Endothelial cell of umbilical vein (primary cell): ENCODE data around the gene FAM81A. TPM values are rescaled to one million over a fixed set of nuclear protein-coding genes. Genes with fewer than 3 reads are reported as not detected.
A peak's percentile ranks its signal among the peaks of the same experiment; 100 is the strongest.

ENCODE experiments used
- BruUV-seq: library from RNA; stranded (reverse); fragments of 400-500 nt; replicated peaks from 2 replicates; lab custom pipeline; 2021; lab: Mats Ljungman, UMichigan
- CTCF ChIA-PET: fragments of 300-600, 350-600 bp; sonication (Branson Sonifier 250); formaldehyde crosslinking; loops from one replicate; lab custom pipeline; 2021; ENCODE audit warnings: antibody characterized with exemption, inconsistent platforms; lab: Charles Lee
- POLR2A ChIA-PET: fragments of 300-600, 350-600 bp; sonication (Branson Sonifier 250); formaldehyde crosslinking; loops from one replicate; lab custom pipeline; 2021; ENCODE audit warnings: antibody characterized with exemption, inconsistent platforms; lab: Charles Lee
- DNase-seq: peaks from one replicate; pipeline ENCODE4 v3.0.0-alpha.2; 2011; ENCODE audit warnings: low read depth, low spot score
- FAIRE-seq: peaks from 2 replicates; lab custom pipeline; 2011; peaks lifted over from hg19 to GRCh38; lab: Jason Lieb, UNC
- H2AFZ ChIP-seq: 2 replicates; pipeline ENCODE4 v1.6.0; 2012; ENCODE audit warnings: low read depth, low read length, control low read depth, inconsistent platforms
- H3K27ac ChIP-seq: 2 replicates; pipeline ENCODE4 v1.5.1; 2011; ENCODE audit warnings: low read depth, mild to moderate bottlenecking, control low read depth, low read length, moderate library complexity; ENCODE audit not compliant: insufficient read depth
- H3K27me3 ChIP-seq, 2 experiments: 2 replicates each; pipeline versions ENCODE4 v1.6.0 to v1.6.1; 2011; ENCODE audit warnings: low read length in 2 of 2, mixed read lengths in 1 of 2; ENCODE audit not compliant: control insufficient read depth in 2 of 2, insufficient read depth in 2 of 2
- H3K36me3 ChIP-seq, 2 experiments: 2 replicates in 1 of 2; 3 replicates in 1 of 2; pipeline ENCODE4 v1.5.1; 2011; ENCODE audit warnings: low read length in 2 of 2, mild to moderate bottlenecking in 1 of 2, moderate library complexity in 1 of 2; ENCODE audit not compliant: control insufficient read depth in 2 of 2, insufficient read depth in 2 of 2; ENCODE audit errors: extremely low read depth in 1 of 2
- H3K4me1 ChIP-seq: 3 replicates; pipeline ENCODE4 v1.5.1; 2011; ENCODE audit warnings: mild to moderate bottlenecking, low read length; ENCODE audit not compliant: control insufficient read depth, insufficient read depth; ENCODE audit errors: extremely low read depth
- H3K4me2 ChIP-seq: 2 replicates; pipeline ENCODE4 v1.6.1; 2011; ENCODE audit warnings: low read length, control low read depth, mixed read lengths; ENCODE audit not compliant: insufficient read depth
- H3K4me3 ChIP-seq, 3 experiments: fragments of 200-600 bp in 1 of 3; sonication (generic), shearing (Covaris generic) in 1 of 3; replicated peaks in 1 of 3; 2 replicates each; pipeline ENCODE4 v1.5.1; 2011 to 2016; ENCODE audit warnings: control low read depth in 3 of 3, low read length in 3 of 3, mild to moderate bottlenecking in 2 of 3, inconsistent platforms in 1 of 3, low read depth in 1 of 3, moderate library complexity in 1 of 3; ENCODE audit not compliant: insufficient read depth in 1 of 3
- H3K79me2 ChIP-seq: 2 replicates; pipeline ENCODE4 v1.6.0; 2012; ENCODE audit warnings: low read length, inconsistent platforms; ENCODE audit not compliant: control insufficient read depth, insufficient read depth
- H3K9ac ChIP-seq: replicated peaks from 2 replicates; pipeline ENCODE3; 2011; ENCODE audit warnings: low read length, control low read depth; ENCODE audit not compliant: insufficient read depth; ENCODE audit errors: extremely low read depth
- H3K9me1 ChIP-seq: replicated peaks from 3 replicates; pipeline ENCODE4 v1.6.0; 2011; ENCODE audit warnings: mild to moderate bottlenecking, low read length; ENCODE audit not compliant: control insufficient read depth, insufficient read depth; ENCODE audit errors: extremely low read depth
- H3K9me3 ChIP-seq: replicated peaks from 2 replicates; pipeline ENCODE4 v1.5.1; 2012; ENCODE audit warnings: low read length, inconsistent platforms; ENCODE audit not compliant: control insufficient read depth, insufficient read depth
- H4K20me1 ChIP-seq: replicated peaks from 2 replicates; pipeline ENCODE3; 2011; ENCODE audit warnings: mild to moderate bottlenecking, low read length; ENCODE audit not compliant: control insufficient read depth, insufficient read depth; ENCODE audit errors: extremely low read depth
- EZH2 ChIP-seq: IDR thresholded peaks from 2 replicates; pipeline ENCODE4 v1.6.1; 2012; ENCODE audit warnings: borderline replicate concordance, low read depth, mild to moderate bottlenecking, moderate library complexity, low read length, inconsistent platforms; ENCODE audit not compliant: severe bottlenecking
- FOS ChIP-seq: IDR thresholded peaks from 2 replicates; pipeline ENCODE4 v1.6.1; 2011; ENCODE audit warnings: mild to moderate bottlenecking, low read length, moderate library complexity, borderline replicate concordance; ENCODE audit not compliant: insufficient read depth
- GATA2 ChIP-seq: IDR thresholded peaks from 2 replicates; pipeline ENCODE4 v1.7.0; 2011; ENCODE audit warnings: low read depth, mild to moderate bottlenecking, moderate library complexity, mixed read lengths, low read length; ENCODE audit not compliant: insufficient read length, insufficient read depth
- JUN ChIP-seq: IDR thresholded peaks from 2 replicates; pipeline ENCODE4 v1.6.1; 2011; ENCODE audit warnings: borderline replicate concordance, low read depth; ENCODE audit not compliant: insufficient read length, insufficient read depth
- MAX ChIP-seq: IDR thresholded peaks from 2 replicates; pipeline ENCODE4 v1.6.1; 2011; ENCODE audit not compliant: insufficient read depth, insufficient read length
- MYC ChIP-seq: IDR thresholded peaks from one replicate; pipeline ENCODE4 v1.6.1; 2011; ENCODE audit warnings: mild to moderate bottlenecking, low read depth, low read length
- POLR2A ChIP-seq: IDR thresholded peaks from 2 replicates; pipeline ENCODE4 v1.6.1; 2012; ENCODE audit warnings: low read depth, mild to moderate bottlenecking, control low read depth, low read length
- POLR2AphosphoS5 ChIP-seq: IDR thresholded peaks from 2 replicates; pipeline ENCODE4 v1.6.1; 2012; ENCODE audit warnings: low read depth, mild to moderate bottlenecking, control low read depth, low read length, moderate library complexity; ENCODE audit not compliant: insufficient read depth
- dilution Hi-C: fragments of 300-500 bp; cut with MboI; formaldehyde crosslinking; loops from one replicate; pipeline ENCODE4 v1.15.0; 2019; ENCODE audit warnings: low sequenced_read_pairs; ENCODE audit not compliant: extremely low pct_ligation_motif_present
- intact Hi-C: fragments of 100-400 bp; cut with micrococcal nuclease; formaldehyde crosslinking; loops from one replicate; pipeline ENCODE4 v1.10.0; 2022
- polyA plus RNA-seq, 4 experiments: library from polyadenylated mRNA; depleted of rRNA in 3 of 4; stranded (reverse) in 3 of 4; unstranded in 1 of 4; fragments of >200 nt; gene quantifications; 2 replicates each; pipeline versions ENCODE4 v1.2.1 to v1.2.3, GENCODE V29; 2011 to 2012; ENCODE audit warnings: missing spikeins in 1 of 4
- total RNA-seq: library from RNA; stranded (reverse); gene quantifications from 2 replicates; pipeline ENCODE4 v1.2.3, GENCODE V29; 2021
- TF ChIP-seq, protein P1 (sequence below), 2 donors: IDR thresholded peaks; 1 replicate in 1 of 2; 2 replicates in 1 of 2; pipeline ENCODE4 v1.5.1; 2011; ENCODE audit warnings: low read length in 2 of 2, mild to moderate bottlenecking in 2 of 2, moderate library complexity in 2 of 2, control low read depth in 1 of 2, inconsistent platforms in 1 of 2, low read depth in 1 of 2; ENCODE audit not compliant: insufficient read depth in 1 of 2; ENCODE audit errors: extremely low read depth in 1 of 2

FAM81A gene
- total and polyA plus RNA-seq, 2 donors (not counting 3 experiments of a cell fraction or from before 2014, with no cell fraction given) = 0.28 to 1.2 TPM

DNA sequence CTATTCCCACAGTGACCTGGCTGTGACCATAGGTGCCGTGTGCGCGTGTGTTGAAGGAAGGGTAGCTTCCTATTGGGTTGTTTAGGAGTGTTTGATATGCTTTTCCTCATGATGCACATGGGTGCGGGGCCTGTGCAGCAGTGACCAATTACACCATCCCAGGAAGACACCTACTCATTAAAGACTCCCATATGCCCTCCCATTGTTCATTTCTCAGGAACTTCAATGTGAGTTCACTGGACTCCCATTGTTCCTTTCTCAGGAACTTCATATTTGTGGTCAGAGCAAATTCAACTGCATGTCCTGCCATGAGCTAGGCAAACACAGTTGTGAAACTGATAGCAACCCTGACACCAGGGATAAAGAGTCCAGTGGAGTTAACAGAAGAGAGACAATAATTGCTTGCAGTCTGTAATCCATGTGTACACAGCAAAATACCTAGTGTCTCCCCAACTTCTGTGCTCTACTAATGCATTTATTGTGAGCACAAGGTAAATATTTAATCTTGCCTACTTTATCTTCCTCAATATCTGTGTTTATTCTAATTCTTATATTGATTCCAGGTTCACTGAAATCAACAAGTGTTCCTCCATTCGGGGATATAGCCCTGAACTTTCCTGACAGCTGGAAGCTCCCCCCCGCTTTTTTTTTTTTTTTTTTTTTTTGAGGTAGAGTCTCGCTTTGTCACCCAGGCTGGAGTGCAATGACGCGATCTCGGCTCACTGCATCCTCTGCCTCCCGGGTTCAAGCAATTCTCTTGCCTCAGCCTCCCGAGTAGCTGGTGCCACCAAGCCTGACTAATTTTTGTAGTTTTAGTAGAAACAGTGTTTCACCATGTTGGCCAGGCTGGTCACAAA, 116.1 kb downstream of the FAM81A start:
- H3K4me2 ChIP-seq = no peak overlapping the region
- dilution Hi-C loops = no loop called here
- TF ChIP-seq FOS (no peak), JUN (no peak), POLR2A (no peak), EZH2 (no peak), POLR2AphosphoS5 (no peak), MYC (no peak), MAX (no peak), GATA2 (no peak)
- TF ChIP-seq, protein P1, sequence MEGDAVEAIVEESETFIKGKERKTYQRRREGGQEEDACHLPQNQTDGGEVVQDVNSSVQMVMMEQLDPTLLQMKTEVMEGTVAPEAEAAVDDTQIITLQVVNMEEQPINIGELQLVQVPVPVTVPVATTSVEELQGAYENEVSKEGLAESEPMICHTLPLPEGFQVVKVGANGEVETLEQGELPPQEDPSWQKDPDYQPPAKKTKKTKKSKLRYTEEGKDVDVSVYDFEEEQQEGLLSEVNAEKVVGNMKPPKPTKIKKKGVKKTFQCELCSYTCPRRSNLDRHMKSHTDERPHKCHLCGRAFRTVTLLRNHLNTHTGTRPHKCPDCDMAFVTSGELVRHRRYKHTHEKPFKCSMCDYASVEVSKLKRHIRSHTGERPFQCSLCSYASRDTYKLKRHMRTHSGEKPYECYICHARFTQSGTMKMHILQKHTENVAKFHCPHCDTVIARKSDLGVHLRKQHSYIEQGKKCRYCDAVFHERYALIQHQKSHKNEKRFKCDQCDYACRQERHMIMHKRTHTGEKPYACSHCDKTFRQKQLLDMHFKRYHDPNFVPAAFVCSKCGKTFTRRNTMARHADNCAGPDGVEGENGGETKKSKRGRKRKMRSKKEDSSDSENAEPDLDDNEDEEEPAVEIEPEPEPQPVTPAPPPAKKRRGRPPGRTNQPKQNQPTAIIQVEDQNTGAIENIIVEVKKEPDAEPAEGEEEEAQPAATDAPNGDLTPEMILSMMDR (IDR thresholded peaks at IDR 0.05; ENCODE audit: extremely low read depth in 1 of 2, insufficient read depth in 1 of 2, low read depth in 1 of 2, low read length in 2 of 2) = no peak
- no TSS peak for BruUV-seq
- no peak overlapping the region for H2AFZ ChIP-seq
- no peaks in the 10 kb centered on the region for H3K9me1 ChIP-seq
- no peaks in the 10 kb centered on the region for H3K4me1 ChIP-seq
- H3K36me3 ChIP-seq = no peaks in the 10 kb centered on the region
- H3K27me3 ChIP-seq = peaks cover 0 to 2% of the 10 kb centered on the region in 2 experiments
- FAIRE-seq (peak; percentile 26), DNase-seq (peak; percentile 32)
- H3K79me2 ChIP-seq = no peaks in the 10 kb centered on the region
- no peak overlapping the region for H3K27ac ChIP-seq
- CTCF ChIA-PET = interaction anchor here (1.8 to 2.0 kb wide), 3 partner anchors 9 to 25 kb away, joined by 5 to 14 read pairs (median 9); no protein-coding TSS in a partner anchor
- no peak overlapping the region for H3K4me3 ChIP-seq
- POLR2A ChIA-PET = no interaction called here
- H3K9ac ChIP-seq = no peak overlapping the region
- no peaks in the 10 kb centered on the region for H3K9me3 ChIP-seq
- no peaks in the 10 kb centered on the region for H4K20me1 ChIP-seq
- intact Hi-C loops = no loop called here
